Stimulated activated naive CD4-positive, alpha-beta T cell treated with Interleukin-2 at 50 U/mL for 16 hours (primary cell): ENCODE measurements around the gene SPACA1.
"Not testable (repeated sequence)": the region's sequence is repeated elsewhere in the genome, so short reads cannot be mapped to it uniquely, and the experiment has no call there.

Experiments
- DNase-seq: peaks from one replicate; lab custom pipeline; 2025; lab: John Stamatoyannopoulos, UW

SPACA1 gene

GRCh38 chr6:88047510-88048150 lies at the start of gene SPACA1:
Gene SPACA1, plus strand, starts transcription at chr6:88047841. Its CDS starts 65 bp downstream, at chr6:88047906.
- DNase-seq = no peak

- DNase-seq = no peak
Observed at GRCh38 chr6:88000713-88001112, 46.9 kb upstream of the SPACA1 start.

- DNase-seq = not testable (repeated sequence)
Observed at GRCh38 chr6:88001279-88001678, 46.4 kb upstream of the SPACA1 start.

GRCh38 chr6:88004707-88005106 lies 42.9 kb upstream of the SPACA1 start:
- no peak for DNase-seq

DNA sequence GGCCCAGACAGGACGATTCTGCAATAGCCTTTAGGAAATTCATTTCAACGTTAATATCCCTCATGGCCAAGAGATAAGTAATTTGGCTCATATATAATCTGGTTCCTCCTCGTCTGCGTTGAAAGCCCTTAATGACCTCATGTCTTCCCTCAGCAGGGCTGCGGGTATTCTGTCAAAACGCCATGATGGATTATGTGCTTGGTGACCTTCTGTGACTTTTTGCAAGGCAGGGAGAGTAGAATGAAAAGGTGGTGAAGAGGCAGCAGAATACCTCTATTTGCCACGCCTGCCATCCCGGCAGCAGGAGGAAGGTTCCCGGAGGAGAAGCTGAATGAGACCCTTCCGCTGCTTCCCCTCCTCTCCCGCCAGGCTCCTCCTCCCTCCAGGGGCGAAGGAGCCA lies 41.1 kb upstream of the SPACA1 start:
- no peak for DNase-seq

DNA sequence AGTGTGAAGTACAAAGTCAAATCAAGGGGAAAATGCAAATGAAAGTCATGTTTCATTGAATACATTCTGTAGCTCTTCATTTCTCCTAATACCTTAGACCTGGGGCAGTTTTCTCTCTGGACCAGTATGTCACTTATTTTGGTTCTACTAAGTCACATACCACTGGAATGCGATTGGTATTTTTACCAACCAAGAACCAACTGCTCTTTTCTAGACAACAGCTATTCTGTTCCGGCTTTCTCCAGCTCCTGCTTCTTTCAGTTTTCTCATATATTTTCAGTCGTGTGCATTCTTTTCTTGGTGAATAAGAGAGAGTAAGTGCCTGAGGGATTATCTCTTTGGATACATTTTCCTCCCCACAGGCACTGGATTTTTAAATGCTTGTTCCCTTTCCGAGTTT lies 39.2 kb upstream of the SPACA1 start:
- DNase-seq = no peak

DNA sequence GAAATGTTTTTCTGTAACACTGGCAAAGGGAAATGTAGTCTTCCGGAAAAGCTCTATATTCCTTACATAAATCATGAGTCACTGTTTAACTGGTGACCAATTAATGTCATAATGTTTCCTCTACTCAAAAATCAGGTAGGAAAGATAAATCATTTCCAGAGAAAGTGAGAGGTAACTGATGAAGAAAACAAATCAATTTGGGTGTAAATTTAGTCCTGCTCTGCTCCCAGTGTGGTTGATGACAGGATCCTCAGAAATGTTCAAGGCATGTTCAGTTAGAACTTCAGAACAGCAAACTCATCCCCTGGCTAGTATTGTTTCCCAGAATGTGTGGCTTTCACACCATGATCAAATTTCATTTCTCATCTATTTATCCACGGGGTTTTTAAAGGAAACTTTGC lies 38.8 kb upstream of the SPACA1 start:
- DNase-seq = no peak

GRCh38 chr6:88013015-88013414 lies 34.6 kb upstream of the SPACA1 start:
- no peak for DNase-seq

- DNase-seq = no peak
Observed at GRCh38 chr6:88013554-88013953, 34.1 kb upstream of the SPACA1 start.

DNA sequence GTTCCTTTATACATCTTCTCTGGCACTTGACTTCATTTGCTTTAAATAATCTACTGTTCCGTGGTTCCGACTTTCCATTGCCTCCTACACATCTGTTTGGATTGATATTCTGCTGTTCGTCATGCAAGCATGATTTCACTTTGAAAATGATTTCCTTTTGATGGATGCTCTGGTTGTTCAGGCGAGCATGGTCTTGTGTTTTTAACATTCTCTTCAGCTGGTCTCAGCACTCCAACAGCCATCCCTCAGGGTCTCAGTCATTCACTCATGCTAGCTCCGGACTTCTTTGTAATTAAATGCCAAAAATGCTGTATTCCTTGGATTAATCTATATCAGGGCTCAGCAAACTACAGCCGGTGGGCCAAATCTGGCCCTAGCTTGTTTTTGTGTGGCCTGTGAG lies 27.2 kb upstream of the SPACA1 start:
- DNase-seq = no peak

DNA sequence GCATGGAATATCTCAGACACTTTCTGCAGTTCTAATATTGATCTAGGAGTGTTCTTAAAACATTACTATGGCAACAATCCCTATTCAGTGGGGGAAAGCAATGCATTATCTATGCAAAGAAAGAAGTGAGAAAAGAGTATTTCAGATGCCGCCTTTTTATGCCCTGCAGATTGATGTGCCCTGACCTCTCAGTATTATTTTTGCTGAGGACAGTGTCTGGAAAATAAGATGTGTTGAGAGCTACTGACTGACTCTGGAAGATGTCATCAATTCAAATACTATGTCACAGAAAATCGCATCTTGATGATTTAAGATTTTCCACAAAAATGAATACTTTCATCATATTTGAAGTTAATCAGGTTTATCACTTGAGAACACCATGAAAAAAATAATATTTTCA lies 22.9 kb upstream of the SPACA1 start:
- no peak for DNase-seq

DNA sequence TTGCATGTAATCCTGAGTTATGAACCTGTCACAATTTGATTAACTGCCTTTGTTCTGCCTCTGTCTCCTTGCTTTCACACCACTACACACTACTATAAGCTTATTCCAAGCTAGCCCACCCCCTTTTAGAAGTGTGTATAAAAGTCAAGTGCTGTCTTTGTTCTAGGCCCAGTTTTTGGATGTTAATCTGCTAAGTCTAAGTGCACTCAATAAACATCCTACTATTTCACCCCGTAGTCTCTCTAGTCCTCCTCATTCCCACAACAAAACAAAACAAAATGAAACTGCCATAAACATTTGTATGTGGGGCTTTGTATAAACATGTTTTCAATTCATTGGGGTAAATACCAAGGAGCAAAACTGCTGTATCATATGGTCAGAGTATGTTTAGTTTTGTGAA lies 16.1 kb upstream of the SPACA1 start:
- DNase-seq = no peak

DNA sequence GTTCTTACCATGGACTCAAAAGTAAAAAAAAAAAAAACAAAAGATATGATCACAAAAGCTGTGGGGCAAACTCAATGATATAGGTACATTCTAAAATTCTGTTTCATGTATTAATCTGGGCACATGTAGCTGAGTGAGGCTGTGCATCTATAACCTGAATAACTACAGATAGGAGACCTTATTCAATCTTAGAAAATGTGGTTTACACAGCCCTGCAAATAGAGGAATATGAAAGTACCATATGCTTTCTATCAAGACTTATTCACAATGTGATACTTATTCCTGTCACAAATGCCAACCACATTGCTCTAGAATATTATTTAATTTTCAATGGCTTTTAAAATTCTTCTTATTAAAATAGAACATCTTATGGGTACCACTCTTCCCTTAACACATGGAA lies 3.1 kb upstream of the SPACA1 start:
- no peak for DNase-seq

- no peak for DNase-seq
Observed at GRCh38 chr6:88045521-88046136, 2.0 kb upstream of the SPACA1 start.

- DNase-seq = no peak
Observed at GRCh38 chr6:88048578-88048977, 937 bp downstream of the SPACA1 start.

DNA sequence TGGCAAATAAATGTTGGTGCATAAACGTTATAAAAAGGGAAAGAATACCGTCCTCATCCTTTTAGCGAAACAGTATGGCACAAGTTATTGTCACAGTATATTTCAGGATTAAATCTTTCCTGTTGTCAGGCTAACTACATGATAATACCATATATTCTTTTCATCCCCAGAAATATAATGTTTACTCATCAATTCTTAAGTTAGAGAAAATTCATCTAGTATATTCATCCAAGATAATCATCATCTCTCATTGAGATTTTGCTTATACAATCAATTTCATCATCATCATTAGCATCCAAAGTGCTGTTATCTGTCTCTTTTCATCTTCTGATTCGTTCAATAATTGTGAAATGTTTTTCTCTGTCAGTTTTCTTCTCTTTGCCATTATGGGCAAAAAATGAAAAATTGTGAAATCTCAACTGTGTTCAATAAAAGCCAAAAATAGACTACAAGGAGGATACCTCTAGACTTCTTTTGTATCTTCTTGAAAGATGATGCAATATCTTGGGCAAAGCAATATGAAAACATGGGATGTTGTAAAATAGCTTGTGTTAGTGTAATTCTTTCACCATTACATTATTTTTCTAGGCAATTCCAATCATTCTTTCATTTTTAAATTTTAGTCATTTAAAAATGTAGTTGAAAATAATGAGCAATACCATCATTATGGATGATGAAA lies 2.6 kb downstream of the SPACA1 start:
- no peak for DNase-seq

- DNase-seq = no peak
Observed at GRCh38 chr6:88059191-88059590, 11.6 kb downstream of the SPACA1 start.

DNA sequence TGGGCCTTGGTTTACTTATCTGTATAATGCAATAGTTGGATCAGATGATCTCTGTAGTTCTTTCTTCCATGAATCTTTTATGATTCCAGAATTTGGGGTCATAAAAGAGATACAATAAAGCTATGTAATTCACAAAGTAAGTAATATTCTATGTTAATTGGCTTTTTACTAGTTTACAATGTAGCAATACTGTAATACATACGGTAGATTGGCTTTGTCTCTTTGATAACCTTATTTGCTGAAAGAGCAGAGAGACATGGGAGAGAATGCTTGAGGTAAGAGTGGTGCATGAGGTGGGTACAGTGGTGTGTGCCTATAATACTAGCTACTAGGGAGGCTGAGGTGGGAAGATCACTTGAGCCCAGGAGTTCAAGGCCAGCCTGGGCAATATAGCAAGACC lies 14.7 kb downstream of the SPACA1 start:
- no peak for DNase-seq

- no peak for DNase-seq
Observed at GRCh38 chr6:88072462-88072861, 24.8 kb downstream of the SPACA1 start.

- DNase-seq = no peak
Observed at GRCh38 chr6:88074791-88075190, 27.1 kb downstream of the SPACA1 start.

DNA sequence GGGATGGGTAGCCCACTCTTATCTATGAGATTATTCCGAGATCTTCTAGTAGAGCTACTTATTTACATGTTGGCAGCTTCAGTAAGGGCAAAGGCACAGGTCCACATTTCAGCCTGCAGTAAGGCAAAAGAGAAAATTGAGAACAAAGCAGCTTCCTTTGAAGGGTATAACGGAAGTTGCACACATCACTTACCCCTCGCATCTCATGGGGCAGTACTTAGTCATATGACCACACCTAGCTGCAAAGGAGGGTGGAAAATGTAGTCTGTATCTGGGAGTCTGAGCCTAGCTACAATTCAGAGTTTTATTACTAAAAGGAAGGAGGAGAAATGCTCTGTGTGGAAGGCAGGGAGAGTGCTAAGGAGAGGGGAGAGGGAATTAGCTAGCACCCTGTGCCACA lies 29.7 kb downstream of the SPACA1 start:
- no peak for DNase-seq

DNA sequence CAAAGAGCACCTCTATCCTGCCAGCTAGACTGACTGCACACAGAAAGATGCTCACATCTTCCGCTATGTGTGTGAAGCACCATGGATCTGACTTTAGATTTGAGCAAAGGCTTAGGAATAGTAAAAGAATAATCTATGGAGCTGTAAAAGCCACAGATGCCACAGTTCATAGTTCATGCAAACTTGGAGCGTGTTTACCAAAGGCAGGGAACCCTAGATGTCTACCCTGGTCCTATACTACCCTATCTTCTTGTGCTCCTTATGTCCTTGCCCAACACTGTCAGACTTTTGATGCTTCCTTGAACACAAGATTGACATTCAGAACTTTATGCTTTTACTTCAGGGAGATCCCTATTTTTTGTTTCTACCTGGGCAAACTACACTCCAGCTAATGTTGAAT lies 39.2 kb downstream of the SPACA1 start:
- no peak for DNase-seq

DNA sequence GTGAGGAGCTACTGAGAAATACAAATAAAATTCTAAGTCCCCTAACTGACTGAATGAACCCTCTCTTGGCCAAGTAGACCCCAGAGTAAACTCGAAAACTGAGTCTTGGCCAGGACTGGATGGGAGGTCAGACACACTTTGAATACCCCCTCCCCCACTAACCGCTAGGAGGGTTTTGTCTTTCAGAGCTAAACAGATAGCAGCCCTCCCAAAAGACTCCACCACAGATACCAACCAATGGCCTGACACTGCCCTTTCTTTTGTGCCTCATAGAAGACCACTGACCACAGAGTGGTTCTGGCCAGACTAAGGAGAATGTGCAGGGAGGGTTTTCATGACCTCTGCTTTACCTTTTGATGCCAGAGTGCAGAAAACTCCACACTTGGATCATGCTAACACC lies 42.1 kb downstream of the SPACA1 start:
- no peak for DNase-seq
